MCF 10A (cell line): ENCODE data around the gene FRY. TPM values are rescaled to one million over a fixed set of nuclear protein-coding genes. Genes with fewer than 3 reads are reported as not detected.
A peak's percentile ranks its signal among the peaks of the same experiment; 100 is the strongest.

Source experiments
- BruUV-seq: library from RNA; stranded (reverse); fragments of 400-500 nt; replicated peaks from 2 replicates; lab custom pipeline; 2021; lab: Mats Ljungman, UMichigan
- CTCF ChIA-PET: fragments of 300-600 bp; sonication (Branson Sonifier 250); formaldehyde crosslinking; extraction: SDS; loops from one replicate; lab custom pipeline; 2021; ENCODE audit warnings: antibody characterized with exemption, inconsistent platforms; lab: Yijun Ruan, JAX
- POLR2A ChIA-PET: fragments of 300-600, 350-650 bp; sonication (Branson Sonifier 250); formaldehyde crosslinking; extraction: SDS; loops from one replicate; lab custom pipeline; 2020; ENCODE audit warnings: antibody characterized with exemption, inconsistent platforms; lab: Yijun Ruan, JAX
- DNase-seq: peaks from one replicate; pipeline ENCODE4 v3.0.0-alpha.2; 2018; ENCODE audit not compliant: unreplicated experiment
- H3K27ac Mint-ChIP-seq: one replicate; pipeline ENCODE4 v1.8.0; 2022; ENCODE audit warnings: mild to moderate bottlenecking, low read depth, mixed read lengths; ENCODE audit not compliant: unreplicated experiment
- H3K27me3 Mint-ChIP-seq: one replicate; pipeline ENCODE4 v1.8.0; 2022; ENCODE audit warnings: mixed read lengths; ENCODE audit not compliant: insufficient read depth, unreplicated experiment
- H3K36me3 Mint-ChIP-seq: one replicate; pipeline ENCODE4 v1.8.0; 2022; ENCODE audit warnings: mild to moderate bottlenecking, moderate library complexity, mixed read lengths; ENCODE audit not compliant: insufficient read depth, unreplicated experiment
- H3K4me1 Mint-ChIP-seq: one replicate; pipeline ENCODE4 v1.8.0; 2022; ENCODE audit warnings: mixed read lengths; ENCODE audit not compliant: insufficient read depth, unreplicated experiment
- H3K4me3 Mint-ChIP-seq: one replicate; pipeline ENCODE4 v1.8.0; 2022; ENCODE audit warnings: mild to moderate bottlenecking, moderate library complexity, mixed read lengths; ENCODE audit not compliant: unreplicated experiment
- H3K9me3 Mint-ChIP-seq: one replicate; pipeline ENCODE4 v1.8.0; 2022; ENCODE audit warnings: mixed read lengths; ENCODE audit not compliant: unreplicated experiment
- intact Hi-C: fragments of 100-400 bp; cut with micrococcal nuclease; formaldehyde crosslinking; loops from 2 replicates; pipeline ENCODE4 v1.14.1; 2022
- total RNA-seq: library from RNA; stranded (reverse); gene quantifications from 2 replicates; pipeline ENCODE4 v1.2.3, GENCODE V29; 2022
- TF ChIP-seq, protein P1 (sequence below): fragments of 200-600 bp; IDR thresholded peaks from one replicate; pipeline ENCODE4 v1.8.0; 2022; ENCODE audit warnings: antibody characterized with exemption, mild to moderate bottlenecking; ENCODE audit not compliant: unreplicated experiment

FRY gene
- total RNA-seq, 1 experiment from 2014 or later: 8.9 TPM

DNA sequence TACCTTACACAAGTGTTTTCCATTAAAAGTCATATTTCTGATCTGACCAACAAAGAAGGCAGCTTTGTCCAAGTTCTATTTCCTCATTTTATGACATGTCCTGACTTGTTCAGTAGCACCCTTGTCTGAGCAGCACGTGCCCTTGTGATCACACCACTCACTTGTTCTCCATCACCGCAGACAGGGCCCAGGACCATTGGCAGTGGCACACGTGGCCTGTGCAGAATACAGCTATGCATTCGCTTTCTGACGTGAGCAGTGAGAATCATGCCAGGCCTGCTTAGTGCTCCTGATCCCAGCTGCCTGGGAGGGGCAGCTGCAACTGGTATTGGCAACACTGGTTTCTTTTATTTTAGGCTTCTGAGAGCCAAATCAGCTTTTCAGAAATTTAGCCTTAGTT, 134.2 kb downstream of the FRY start:
- no TSS peak for BruUV-seq

DNA sequence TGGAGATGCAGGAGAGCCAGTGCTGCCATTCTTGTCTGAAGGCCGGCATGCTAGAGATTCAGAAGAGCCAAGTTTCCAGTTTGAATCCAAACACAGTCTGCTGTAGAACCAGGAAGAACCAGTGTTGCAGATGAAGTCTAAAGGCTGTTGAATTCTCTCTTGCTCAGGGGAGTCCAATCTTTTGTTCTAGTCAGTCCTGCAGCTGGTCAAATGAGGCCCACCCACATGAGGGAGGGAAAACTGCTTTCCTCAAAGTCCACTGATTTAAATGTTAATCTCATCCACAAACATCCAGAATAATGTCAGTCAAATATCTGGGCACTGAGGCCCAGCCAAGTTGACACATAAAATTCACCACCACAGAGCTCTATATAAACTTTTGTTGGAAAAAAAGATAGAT, 136.6 kb downstream of the FRY start:
- H3K27ac Mint-ChIP-seq: no peak overlapping the region
- no peaks in the 10 kb centered on the region for H3K36me3 Mint-ChIP-seq

More for the DNA sequence above, 134.2 kb downstream of the FRY start:
- ChIA-PET POLR2A (interaction anchor here (0.7 to 2.3 kb wide), 10 partner anchors 8 to 179 kb away, joined by 3 to 19 read pairs (median 4); partner anchors contain the start of genes BRCA2 and ZAR1L), CTCF (interaction anchor here (0.7 to 2.6 kb wide), 9 partner anchors 11 to 255 kb away, joined by 3 to 14 read pairs (median 4); no protein-coding TSS in a partner anchor)
- peak; percentile 25 for DNase-seq
- intact Hi-C loops: no loop called here
- H3K27me3 Mint-ChIP-seq: no peaks in the 10 kb centered on the region
- TF ChIP-seq, protein P1, sequence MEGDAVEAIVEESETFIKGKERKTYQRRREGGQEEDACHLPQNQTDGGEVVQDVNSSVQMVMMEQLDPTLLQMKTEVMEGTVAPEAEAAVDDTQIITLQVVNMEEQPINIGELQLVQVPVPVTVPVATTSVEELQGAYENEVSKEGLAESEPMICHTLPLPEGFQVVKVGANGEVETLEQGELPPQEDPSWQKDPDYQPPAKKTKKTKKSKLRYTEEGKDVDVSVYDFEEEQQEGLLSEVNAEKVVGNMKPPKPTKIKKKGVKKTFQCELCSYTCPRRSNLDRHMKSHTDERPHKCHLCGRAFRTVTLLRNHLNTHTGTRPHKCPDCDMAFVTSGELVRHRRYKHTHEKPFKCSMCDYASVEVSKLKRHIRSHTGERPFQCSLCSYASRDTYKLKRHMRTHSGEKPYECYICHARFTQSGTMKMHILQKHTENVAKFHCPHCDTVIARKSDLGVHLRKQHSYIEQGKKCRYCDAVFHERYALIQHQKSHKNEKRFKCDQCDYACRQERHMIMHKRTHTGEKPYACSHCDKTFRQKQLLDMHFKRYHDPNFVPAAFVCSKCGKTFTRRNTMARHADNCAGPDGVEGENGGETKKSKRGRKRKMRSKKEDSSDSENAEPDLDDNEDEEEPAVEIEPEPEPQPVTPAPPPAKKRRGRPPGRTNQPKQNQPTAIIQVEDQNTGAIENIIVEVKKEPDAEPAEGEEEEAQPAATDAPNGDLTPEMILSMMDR: no peak
- peaks cover 12% of the 10 kb centered on the region for H3K4me1 Mint-ChIP-seq
- H3K4me3 Mint-ChIP-seq: no peak overlapping the region
- no peaks in the 10 kb centered on the region for H3K36me3 Mint-ChIP-seq
- H3K9me3 Mint-ChIP-seq: no peaks in the 10 kb centered on the region
- peak overlapping the region; percentile 86 for H3K27ac Mint-ChIP-seq

DNA sequence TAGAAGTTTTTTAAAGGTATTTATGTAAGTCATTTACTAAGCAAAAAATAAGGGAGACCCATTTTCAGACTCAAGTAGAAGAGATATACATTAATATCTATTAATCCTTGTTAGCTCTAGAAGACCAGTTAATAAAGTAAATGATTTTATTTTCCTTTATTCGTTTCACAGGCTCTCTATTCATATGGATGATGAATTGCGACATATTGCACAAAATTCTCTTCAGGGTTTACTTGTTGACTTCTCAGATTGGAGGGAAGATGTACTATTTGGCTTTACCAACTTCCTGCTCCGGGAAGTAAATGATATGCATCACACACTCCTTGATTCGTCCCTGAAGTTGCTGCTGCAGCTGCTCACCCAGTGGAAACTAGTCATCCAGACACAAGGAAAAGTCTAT, 139.3 kb downstream of the FRY start:
- no peaks in the 10 kb centered on the region for H3K36me3 Mint-ChIP-seq
- BruUV-seq: no TSS peak
- ChIA-PET CTCF (interaction anchor here (0.6 to 1.0 kb wide), 2 partner anchors 11 to 546 kb away, joined by 3 read pairs; no protein-coding TSS in a partner anchor), POLR2A (interaction anchor here (0.6 kb wide), 2 partner anchors 10 to 410 kb away, joined by 3 to 6 read pairs; no protein-coding TSS in a partner anchor)
- TF ChIP-seq, protein P1: no peak
- H3K27ac Mint-ChIP-seq: no peak overlapping the region
- no peak for DNase-seq
- intact Hi-C loops: no loop called here
- H3K4me3 Mint-ChIP-seq: no peak overlapping the region
- H3K27me3 Mint-ChIP-seq: no peaks in the 10 kb centered on the region
- no peaks in the 10 kb centered on the region for H3K9me3 Mint-ChIP-seq
- H3K4me1 Mint-ChIP-seq: peaks cover 6% of the 10 kb centered on the region

More for the DNA sequence above, 136.6 kb downstream of the FRY start:
- no TSS peak for BruUV-seq
- H3K9me3 Mint-ChIP-seq: no peaks in the 10 kb centered on the region
- no peaks in the 10 kb centered on the region for H3K27me3 Mint-ChIP-seq
- ChIA-PET CTCF (no interaction called here), POLR2A (no interaction called here)
- no peak overlapping the region for H3K4me3 Mint-ChIP-seq
- intact Hi-C loops: no loop called here
- no peak for DNase-seq
- H3K4me1 Mint-ChIP-seq: peaks cover 12% of the 10 kb centered on the region
- TF ChIP-seq, protein P1: no peak

- Mint-ChIP-seq H3K36me3 (no peaks in the 10 kb centered on the region), H3K4me1 (no peaks in the 10 kb centered on the region), H3K9me3 (no peaks in the 10 kb centered on the region), H3K27me3 (no peaks in the 10 kb centered on the region), H3K4me3 (no peak overlapping the region), H3K27ac (no peak overlapping the region)
- intact Hi-C loops: no loop called here
- no TSS peak for BruUV-seq
- ChIA-PET POLR2A (interaction anchor here (0.6 kb wide), 1 partner anchor 8 kb away, joined by 3 read pairs; no protein-coding TSS in a partner anchor), CTCF (interaction anchor here (0.6 to 0.9 kb wide), 2 partner anchors 9 to 292 kb away, joined by 3 read pairs; no protein-coding TSS in a partner anchor)
- no peak for DNase-seq
- TF ChIP-seq, protein P1: no peak
Measured at GRCh38 chr13:32173881-32174280, 142.3 kb downstream of the FRY start.
